IPS-18a (cell line): ENCODE data around the gene TBC1D22A.
"Not testable (repeated sequence)": the region's sequence is repeated elsewhere in the genome, so short reads cannot be mapped to it uniquely, and the experiment has no call there.

Experiments used
- H3K27ac ChIP-seq: one replicate; pipeline ENCODE4 v1.5.1; 2013; ENCODE audit warnings: low read length
- H3K27me3 ChIP-seq: one replicate; pipeline ENCODE4 v1.6.1; 2013; ENCODE audit warnings: mild to moderate bottlenecking, low read length; ENCODE audit not compliant: control insufficient read depth, insufficient read depth
- H3K36me3 ChIP-seq: one replicate; pipeline ENCODE4 v1.6.1; 2013; ENCODE audit warnings: low read depth, low read length; ENCODE audit not compliant: control insufficient read depth
- H3K4me1 ChIP-seq: one replicate; pipeline ENCODE4 v1.6.1; 2013; ENCODE audit warnings: low read depth, low read length; ENCODE audit not compliant: control insufficient read depth
- H3K4me3 ChIP-seq: one replicate; pipeline ENCODE4 v1.5.1; 2013; ENCODE audit warnings: low read length
- H3K9ac ChIP-seq: one replicate; pipeline ENCODE4 v1.6.1; 2013; ENCODE audit warnings: mild to moderate bottlenecking, low read length, moderate library complexity
- H3K9me3 ChIP-seq: one replicate; pipeline ENCODE4 v1.6.1; 2013; ENCODE audit warnings: low read depth, low read length; ENCODE audit not compliant: control insufficient read depth

TBC1D22A gene

DNA sequence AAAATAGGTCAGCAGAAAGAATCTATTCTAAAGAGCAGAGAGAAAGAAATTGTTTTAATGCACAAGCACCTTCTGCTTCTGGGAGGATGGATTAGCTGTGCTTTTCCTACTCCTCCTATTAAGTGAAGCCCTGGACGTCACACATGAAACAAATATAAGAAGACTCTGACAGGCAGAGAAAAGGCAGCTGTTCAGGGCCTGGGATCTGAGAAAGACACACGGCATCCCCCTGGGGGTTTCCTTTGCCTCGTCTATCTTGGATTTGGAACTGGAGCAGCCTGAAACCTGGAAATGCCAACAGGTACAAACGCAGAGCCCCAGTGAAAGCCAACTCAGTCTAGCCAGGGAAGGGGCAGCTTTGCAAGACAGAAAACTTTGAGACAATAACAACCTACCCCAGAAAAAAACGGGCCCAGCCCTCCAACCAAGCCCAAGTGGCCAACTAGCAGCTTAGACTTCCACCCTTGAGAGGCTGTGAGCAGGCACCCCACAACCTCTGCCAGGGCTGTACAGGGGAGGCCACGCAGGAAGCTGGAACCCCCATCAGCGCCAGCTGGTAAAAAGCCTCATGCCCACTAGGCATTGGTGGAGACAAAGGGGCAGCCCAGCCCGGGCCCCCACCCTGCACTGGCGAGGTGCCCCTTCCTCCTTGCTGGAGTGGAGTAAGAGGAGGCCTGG, 31.7 kb upstream of the TBC1D22A start:
- no peak overlapping the region for H3K9ac ChIP-seq
- no peaks in the 10 kb centered on the region for H3K27me3 ChIP-seq
- no peak overlapping the region for H3K27ac ChIP-seq
- H3K9me3 ChIP-seq = no peaks in the 10 kb centered on the region
- H3K36me3 ChIP-seq = no peaks in the 10 kb centered on the region
- H3K4me3 ChIP-seq = no peak overlapping the region
- H3K4me1 ChIP-seq = peaks cover 11% of the 10 kb centered on the region

DNA sequence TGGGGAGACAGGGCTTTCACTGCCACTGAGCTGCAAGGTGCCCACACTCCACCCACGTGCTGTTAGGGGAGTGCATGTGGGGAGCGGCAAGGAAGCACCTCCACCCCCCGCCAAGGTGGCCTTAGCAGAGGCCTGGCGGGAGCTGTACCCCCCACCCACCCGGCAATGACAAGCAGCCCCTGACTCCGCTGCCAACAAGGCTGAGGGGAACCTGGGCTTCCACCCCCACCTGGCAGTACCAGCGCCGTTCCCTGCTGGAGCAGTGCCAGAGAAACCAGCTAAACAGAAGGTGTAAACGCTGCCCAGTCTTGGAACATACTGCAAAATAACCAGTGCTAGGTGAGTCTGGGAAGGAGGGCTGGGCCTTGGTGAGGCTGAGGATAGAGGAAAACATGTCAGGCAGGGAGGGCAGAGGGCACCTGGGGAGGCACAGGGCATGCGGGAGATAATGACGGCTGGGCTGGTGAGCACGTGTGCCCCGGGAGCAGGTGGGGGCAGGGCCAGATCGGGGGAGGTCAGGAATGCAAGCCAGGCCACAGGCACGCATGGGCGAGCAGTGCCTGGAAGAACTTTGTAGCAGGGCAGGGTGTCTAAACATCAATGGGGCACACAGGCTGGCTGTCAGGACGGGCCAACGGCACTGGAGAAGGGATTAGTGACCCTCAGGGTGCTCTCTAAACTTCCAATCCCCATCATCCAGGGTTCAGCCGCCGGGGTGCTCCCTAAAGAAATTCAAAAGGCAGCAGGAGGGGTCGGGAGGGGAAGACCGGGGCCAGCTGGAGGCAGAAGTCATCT, 31.0 kb upstream of the TBC1D22A start:
- Histone ChIP-seq H3K27ac (no peak overlapping the region), H3K4me1 (peaks cover 19% of the 10 kb centered on the region), H3K9me3 (no peaks in the 10 kb centered on the region), H3K9ac (no peak overlapping the region), H3K27me3 (no peaks in the 10 kb centered on the region), H3K4me3 (no peak overlapping the region), H3K36me3 (no peaks in the 10 kb centered on the region)

DNA sequence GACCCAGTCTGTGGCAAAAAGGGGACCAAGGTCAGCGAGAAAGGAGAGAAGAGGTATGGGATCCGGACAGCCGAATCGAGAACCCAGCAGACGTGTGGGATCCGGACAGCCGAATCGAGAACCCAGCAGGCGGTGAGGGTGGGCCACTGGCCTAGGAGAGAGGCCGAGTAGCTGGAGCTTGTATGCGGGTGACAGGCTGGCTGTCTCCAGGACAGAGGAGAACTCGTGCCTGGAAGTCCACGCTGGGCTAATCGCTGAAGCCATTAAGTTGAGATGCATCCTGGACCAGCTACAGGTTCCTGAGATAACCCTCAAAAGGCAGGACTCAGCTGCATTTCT, 30.4 kb upstream of the TBC1D22A start:
- H3K27me3 ChIP-seq = no peaks in the 10 kb centered on the region
- peaks cover 23% of the 10 kb centered on the region for H3K4me1 ChIP-seq
- no peaks in the 10 kb centered on the region for H3K9me3 ChIP-seq
- H3K4me3 ChIP-seq = no peak overlapping the region
- H3K27ac ChIP-seq = no peak overlapping the region
- no peaks in the 10 kb centered on the region for H3K36me3 ChIP-seq
- no peak overlapping the region for H3K9ac ChIP-seq

DNA sequence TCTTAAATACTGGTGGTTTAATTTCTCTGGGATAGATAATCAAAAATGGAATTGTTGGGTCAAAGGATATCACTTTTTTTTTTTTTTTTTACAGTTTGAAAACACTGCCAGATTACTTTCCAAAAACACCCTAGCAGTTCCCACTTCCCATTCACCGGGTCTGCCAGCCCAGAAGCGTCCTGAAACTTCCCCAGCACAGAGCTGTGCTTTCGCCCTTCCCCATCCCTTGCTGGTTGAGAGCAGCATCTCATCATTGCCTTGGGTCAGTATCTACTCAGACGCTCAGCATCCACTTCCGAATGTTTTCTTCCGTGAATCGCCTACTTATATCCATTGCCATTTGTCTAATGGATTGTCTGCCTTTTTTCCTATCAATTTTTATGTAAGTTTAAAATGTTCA, 29.9 kb upstream of the TBC1D22A start:
- Histone ChIP-seq H3K27ac (no peak overlapping the region), H3K36me3 (no peaks in the 10 kb centered on the region), H3K9ac (no peak overlapping the region), H3K27me3 (no peaks in the 10 kb centered on the region), H3K9me3 (no peaks in the 10 kb centered on the region), H3K4me1 (peaks cover 26% of the 10 kb centered on the region), H3K4me3 (no peak overlapping the region)

DNA sequence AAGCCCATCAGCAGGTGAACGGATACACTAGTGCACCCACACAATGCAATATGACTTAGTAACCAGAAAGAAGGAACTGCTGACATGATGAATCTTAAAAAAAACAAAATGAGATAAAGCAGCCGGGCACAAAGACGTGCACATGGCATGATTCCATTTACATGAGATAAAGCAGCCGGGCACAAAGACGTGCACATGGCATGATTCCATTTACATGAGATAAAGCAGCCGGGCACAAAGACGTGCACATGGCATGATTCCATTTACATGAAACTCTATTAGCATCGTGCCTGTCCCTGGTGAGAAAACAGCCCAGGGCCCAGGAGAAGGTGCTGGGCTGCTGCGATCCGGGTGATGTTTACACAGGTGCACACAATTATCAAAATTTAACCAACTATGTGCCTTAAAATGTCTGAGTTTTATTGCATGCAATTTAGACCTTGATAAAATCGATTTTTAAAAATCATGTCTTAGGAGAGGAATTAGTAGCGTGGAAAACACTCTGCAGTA, 28.2 kb upstream of the TBC1D22A start:
- H3K27me3 ChIP-seq, H3K4me3 ChIP-seq, H3K9me3 ChIP-seq, H3K36me3 ChIP-seq, H3K9ac ChIP-seq, H3K27ac ChIP-seq: not testable (repeated sequence)
- H3K4me1 ChIP-seq = peaks cover 26% of the 10 kb centered on the region

DNA sequence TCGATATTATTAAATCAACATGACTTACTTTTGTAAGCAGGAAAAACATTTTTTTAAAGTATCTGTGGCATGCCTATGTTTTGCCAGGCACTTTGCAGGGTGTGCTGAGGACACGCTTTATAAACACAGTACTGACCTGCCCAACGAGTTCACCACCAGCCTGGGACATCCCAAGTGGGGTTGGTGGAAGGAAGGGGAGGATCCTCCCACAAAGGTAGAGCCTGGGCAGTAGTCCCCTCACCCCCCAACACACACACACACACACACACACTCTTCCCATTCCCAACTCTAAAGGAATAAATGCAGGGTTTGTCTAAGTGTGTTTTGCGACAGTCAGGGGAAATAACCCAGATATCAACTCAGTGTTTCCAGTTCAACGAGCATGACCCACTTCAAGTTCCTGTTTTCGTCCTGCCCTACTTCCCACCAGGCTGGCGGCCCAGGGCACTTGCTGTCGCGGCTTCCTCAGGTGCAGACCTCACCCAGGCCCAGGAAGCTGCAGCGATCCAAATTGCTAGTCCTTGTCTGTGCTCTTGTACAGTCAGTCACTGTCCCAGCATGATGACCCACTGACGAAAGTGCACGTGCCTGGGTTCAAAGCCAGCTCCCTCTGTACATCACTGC, 27.5 kb upstream of the TBC1D22A start:
- Histone ChIP-seq H3K36me3 (no peaks in the 10 kb centered on the region), H3K4me1 (peaks cover 26% of the 10 kb centered on the region), H3K4me3 (no peak overlapping the region), H3K27ac (no peak overlapping the region), H3K27me3 (no peaks in the 10 kb centered on the region), H3K9ac (no peak overlapping the region), H3K9me3 (no peaks in the 10 kb centered on the region)

DNA sequence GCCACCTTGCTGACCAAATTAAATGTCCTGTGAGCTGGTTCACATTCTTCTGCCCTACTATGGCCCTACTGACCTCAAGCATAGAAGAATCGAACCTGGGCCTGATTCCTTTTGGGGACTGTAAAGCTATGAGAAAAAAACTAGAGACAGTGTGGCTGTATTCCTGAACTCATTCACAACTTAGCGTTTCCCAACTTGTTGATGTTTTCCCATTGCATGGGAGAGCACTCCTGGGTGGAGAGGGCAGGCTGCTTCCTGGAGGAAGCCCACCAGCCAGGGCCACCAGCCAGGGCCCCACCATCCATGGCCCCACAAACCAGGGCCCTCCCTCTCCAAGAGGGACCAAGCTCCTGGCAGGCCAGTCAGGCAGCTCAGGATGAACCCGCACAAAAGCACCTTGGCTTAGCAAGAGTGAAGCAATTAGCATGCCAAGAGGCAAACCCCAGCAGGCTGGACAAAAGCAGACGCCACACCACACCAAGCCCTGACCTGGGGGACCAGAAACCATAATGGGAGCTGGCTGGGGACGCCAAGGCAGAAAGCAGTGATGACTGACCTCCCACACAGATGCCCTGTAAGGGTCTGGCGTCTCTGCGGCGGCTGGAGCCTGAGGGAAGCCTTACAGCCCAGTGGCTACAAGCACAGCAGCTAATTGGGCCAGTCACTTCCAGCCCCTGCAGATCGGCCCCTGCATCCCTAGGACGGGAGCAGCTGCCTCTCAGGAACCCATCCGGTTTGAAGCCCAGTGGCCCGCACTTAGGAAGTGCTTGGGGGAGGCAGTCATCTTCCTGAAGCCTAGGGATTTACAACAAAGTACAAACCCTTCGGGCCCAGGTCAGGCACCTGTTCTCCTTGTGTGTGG, 26.5 kb upstream of the TBC1D22A start:
- no peak overlapping the region for H3K9ac ChIP-seq
- H3K9me3 ChIP-seq = no peaks in the 10 kb centered on the region
- H3K27ac ChIP-seq = no peak overlapping the region

DNA sequence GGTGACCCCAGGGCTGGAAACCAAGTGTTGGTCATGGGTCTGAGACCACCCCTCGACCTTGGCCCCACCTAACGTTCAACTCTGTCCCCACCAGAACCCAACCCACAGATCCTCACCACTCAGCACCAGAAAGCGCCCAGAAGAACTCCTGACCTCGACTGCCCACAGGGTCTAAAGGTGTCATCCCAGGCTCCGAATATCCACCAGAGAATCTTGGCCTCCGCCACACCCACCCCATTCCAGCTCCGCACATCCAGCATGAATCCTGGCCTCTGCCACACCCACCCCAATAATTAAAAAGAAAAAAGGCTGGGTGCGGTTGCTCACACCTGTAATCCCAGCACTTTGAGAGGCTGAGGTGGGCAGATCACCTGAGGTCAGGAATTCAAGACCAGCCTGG, 25.7 kb upstream of the TBC1D22A start:
- Histone ChIP-seq H3K4me3 (peak overlapping the region; percentile 82), H3K9me3 (no peaks in the 10 kb centered on the region), H3K9ac (no peak overlapping the region), H3K27ac (no peak overlapping the region), H3K4me1 (peaks cover 22% of the 10 kb centered on the region), H3K36me3 (no peaks in the 10 kb centered on the region), H3K27me3 (no peaks in the 10 kb centered on the region)

More for the DNA sequence above, 26.5 kb upstream of the TBC1D22A start:
- Histone ChIP-seq H3K4me1 (peaks cover 26% of the 10 kb centered on the region), H3K27me3 (no peaks in the 10 kb centered on the region), H3K36me3 (no peaks in the 10 kb centered on the region), H3K4me3 (peak overlapping the region; percentile 82)

DNA sequence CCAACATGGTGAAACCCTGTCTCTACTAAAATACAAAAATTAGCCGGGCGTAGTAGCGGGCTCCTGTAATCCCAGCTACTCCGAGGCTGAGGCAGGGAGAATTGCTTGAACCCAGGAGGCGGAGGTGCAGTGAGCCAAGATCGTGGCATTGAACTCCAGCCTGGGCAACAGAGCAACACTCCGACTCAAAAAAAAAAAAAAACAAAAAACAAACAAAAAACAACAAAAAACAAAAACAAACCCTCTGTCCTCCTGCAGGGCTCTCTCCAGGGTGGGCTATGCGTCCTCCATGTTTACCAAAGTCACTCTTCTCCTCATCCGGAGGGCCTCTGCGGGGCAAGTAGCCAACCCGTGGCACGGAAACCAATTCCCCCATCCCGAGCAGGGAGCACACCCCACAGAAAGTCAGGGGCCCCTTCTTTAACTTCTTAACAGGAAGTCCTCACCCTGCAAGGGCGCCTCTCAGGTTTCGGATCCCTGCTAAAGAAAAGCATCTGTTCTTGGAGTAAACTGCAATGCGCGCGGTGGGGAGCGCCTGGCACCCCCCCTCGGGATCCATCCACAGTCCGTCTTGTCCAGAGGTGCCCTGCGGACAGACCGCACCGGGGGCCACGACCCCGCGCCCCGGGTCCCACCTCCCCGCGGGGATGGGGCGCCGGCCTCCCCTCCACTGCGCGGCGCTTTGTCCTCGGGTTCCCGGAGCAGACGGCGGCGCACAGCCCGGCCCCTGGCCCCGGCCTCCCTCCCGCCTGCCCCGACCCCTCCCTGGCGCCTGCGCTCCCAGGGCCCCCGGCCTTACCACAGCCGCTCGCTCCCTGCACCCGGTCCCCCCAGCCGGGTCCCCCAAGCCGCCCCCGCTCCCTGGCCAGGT, 25.1 kb upstream of the TBC1D22A start:
- H3K9me3 ChIP-seq = no peaks in the 10 kb centered on the region
- H3K27ac ChIP-seq = no peak overlapping the region
- H3K36me3 ChIP-seq = no peaks in the 10 kb centered on the region
- H3K9ac ChIP-seq = peak overlapping the region; percentile 79
- H3K4me1 ChIP-seq = peaks cover 18% of the 10 kb centered on the region
- H3K4me3 ChIP-seq = peak overlapping the region; percentile 82
- H3K27me3 ChIP-seq = no peaks in the 10 kb centered on the region

DNA sequence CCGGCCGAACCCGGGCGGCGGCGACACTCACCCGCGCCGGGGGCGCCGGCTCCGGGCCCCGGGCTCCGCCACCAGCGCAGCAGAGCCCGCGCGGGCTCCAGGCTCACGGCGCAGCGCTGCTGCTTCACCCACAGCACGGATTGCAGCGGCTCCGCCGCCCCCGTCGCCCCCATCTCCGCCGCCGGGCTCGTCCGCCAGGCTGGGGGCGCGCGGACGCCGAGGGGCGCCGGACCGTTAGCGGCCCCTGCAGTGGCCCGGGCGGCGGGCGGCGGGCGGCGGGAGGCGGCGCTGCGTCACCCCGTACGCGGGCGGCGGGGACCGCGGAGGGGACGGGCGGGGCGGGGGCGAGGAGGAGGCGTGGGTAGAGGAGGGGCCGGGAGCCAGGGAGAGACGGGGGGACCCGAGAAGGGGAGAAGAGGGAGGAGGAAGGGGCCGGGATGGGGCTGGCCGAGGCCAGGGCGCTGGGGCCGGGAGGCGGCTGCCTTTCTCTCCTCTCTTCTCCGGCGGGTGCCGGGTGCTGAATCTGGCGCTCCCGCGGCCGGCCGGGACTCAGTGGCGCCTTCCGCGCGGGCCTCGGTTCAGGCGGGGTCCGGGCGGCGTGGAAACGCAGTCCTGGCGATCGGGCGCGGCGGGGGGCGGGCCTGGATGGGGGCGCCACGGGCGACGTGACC, 24.3 kb upstream of the TBC1D22A start, which contains the start of gene CERK:
Gene CERK, minus strand, starts transcription at position 277 of the 671 bp plus-strand sequence. Its CDS starts 104 bp downstream, at position 173.
- Histone ChIP-seq H3K9ac (peak within 1 kb of the TSS; percentile 79), H3K27ac (no peak within 1 kb of the TSS), H3K9me3 (no peaks in the 10 kb centered on the region), H3K36me3 (no peaks in the 10 kb centered on the region), H3K4me3 (peak within 1 kb of the TSS; percentile 82), H3K4me1 (peaks cover 18% of the 10 kb centered on the region), H3K27me3 (no peaks in the 10 kb centered on the region)
